ENCODE data around the gene SDCCAG8. TPM values are rescaled to one million over a fixed set of nuclear protein-coding genes. Genes with fewer than 3 reads are reported as not detected.

The SDCCAG8 gene
- polyA plus RNA-seq, 3 donors = 33.2 to 34.4 (median 33.4) TPM

DNA sequence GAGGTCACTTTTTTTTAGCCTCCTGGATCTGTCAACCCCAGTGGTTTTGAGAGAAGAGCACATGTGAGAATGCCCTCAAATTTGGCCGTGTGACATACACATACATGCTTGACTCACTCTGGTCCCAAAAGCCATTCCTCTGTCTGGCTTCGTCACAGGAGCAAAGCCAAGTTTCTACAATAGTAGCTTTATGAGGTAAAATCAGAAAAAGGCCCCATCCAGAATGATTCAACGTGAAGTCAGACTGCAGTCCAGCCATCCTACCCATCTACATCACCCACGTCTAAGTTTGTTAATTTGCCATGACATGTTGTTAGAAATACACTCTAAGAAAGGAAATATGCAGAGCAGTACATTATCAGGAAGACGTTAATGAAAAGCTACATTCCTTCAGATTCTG is 245.2 kb downstream of the SDCCAG8 start:
- no peak overlapping the region for H2AFZ ChIP-seq (ENCODE audit: insufficient read depth, low read depth, low read length, poor library complexity, severe bottlenecking)
- H3K36me3 Mint-ChIP-seq = peaks cover 39 to 51% of the 10 kb centered on the region in 2 donors
- no peak for DNase-seq
- no peak overlapping the region for H3K4me2 ChIP-seq (replicated peaks; ENCODE audit: extremely low read depth, low read length, poor library complexity, severe bottlenecking)
- TF ChIP-seq, protein P1, sequence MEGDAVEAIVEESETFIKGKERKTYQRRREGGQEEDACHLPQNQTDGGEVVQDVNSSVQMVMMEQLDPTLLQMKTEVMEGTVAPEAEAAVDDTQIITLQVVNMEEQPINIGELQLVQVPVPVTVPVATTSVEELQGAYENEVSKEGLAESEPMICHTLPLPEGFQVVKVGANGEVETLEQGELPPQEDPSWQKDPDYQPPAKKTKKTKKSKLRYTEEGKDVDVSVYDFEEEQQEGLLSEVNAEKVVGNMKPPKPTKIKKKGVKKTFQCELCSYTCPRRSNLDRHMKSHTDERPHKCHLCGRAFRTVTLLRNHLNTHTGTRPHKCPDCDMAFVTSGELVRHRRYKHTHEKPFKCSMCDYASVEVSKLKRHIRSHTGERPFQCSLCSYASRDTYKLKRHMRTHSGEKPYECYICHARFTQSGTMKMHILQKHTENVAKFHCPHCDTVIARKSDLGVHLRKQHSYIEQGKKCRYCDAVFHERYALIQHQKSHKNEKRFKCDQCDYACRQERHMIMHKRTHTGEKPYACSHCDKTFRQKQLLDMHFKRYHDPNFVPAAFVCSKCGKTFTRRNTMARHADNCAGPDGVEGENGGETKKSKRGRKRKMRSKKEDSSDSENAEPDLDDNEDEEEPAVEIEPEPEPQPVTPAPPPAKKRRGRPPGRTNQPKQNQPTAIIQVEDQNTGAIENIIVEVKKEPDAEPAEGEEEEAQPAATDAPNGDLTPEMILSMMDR (IDR thresholded peaks at IDR 0.05) = no peak
- no peaks in the 10 kb centered on the region for H3K79me2 ChIP-seq (ENCODE audit: insufficient read depth, low read length)
- H4K20me1 ChIP-seq (ENCODE audit: insufficient read depth, low read length) = no peaks in the 10 kb centered on the region
- H3K36me3 ChIP-seq (replicated peaks in 1 of 2; ENCODE audit: control insufficient read depth in 1 of 2, insufficient read depth in 2 of 2, low read length in 2 of 2) = peaks cover 0 to 16% of the 10 kb centered on the region in 2 donors
- H3K4me3 Mint-ChIP-seq = no peak overlapping the region
- intact Hi-C loops (cut with micrococcal nuclease) = no loop called here
- H3K9me3 ChIP-seq (replicated peaks in 1 of 2; ENCODE audit: control insufficient read depth in 1 of 2, insufficient read depth in 1 of 2, low read length in 2 of 2) = no peaks in the 10 kb centered on the region
- peak overlapping the region in 1 of 7 donors; percentile 1 for H3K27ac Mint-ChIP-seq
- no peak overlapping the region for H3K9ac ChIP-seq (ENCODE audit: insufficient read depth, low read length, poor library complexity, severe bottlenecking)
- no peak overlapping the region for H3K27ac ChIP-seq (ENCODE audit: low read depth in 1 of 2, low read length in 2 of 2)
- no peaks in the 10 kb centered on the region for H3K27me3 Mint-ChIP-seq (ENCODE audit: low read depth in 3 of 3)
- H3K4me1 ChIP-seq (ENCODE audit: control insufficient read depth in 1 of 2, insufficient read depth in 2 of 2, low read length in 2 of 2) = peaks cover 12 to 13% of the 10 kb centered on the region in 2 donors
- H3K4me1 Mint-ChIP-seq = peaks cover 10% of the 10 kb centered on the region
- WGBS (ENCODE audit: insufficient coverage) = 100% methylated on average over 1 of the region's 5 CpGs
- H3K27me3 ChIP-seq (ENCODE audit: control insufficient read depth in 2 of 2, insufficient read depth in 2 of 2, low read length in 2 of 2) = no peaks in the 10 kb centered on the region
- H3K4me3 ChIP-seq (replicated peaks in 1 of 3; ENCODE audit: low read depth in 2 of 3, low read length in 3 of 3) = no peak overlapping the region
- peaks cover 0 to 1% (median 0%) of the 10 kb centered on the region in 7 donors for H3K9me3 Mint-ChIP-seq

DNA sequence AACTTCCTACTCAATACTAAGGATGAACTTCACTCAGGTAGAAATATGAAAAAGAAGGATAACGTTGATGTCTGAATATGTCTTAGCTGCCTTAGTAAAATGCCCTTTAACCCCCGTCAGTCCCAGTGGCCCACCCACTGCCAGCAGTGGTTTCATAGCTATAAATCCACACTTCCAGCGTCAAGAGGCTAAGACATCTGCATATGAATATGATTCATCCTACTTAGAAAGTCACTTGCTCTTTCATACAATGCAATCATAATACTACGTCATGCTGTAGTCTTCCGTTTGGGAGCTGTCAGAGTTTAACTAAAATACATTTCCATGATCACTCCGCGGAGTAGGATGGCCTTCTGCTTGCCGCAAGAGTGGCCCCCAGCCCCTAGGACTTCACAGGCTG is 247.3 kb downstream of the SDCCAG8 start:
- no peak overlapping the region for H3K4me3 Mint-ChIP-seq
- no peaks in the 10 kb centered on the region for H3K27me3 Mint-ChIP-seq (ENCODE audit: low read depth in 3 of 3)
- H3K36me3 ChIP-seq (replicated peaks in 1 of 2; ENCODE audit: control insufficient read depth in 1 of 2, insufficient read depth in 2 of 2, low read length in 2 of 2) = peaks cover 0 to 16% of the 10 kb centered on the region in 2 donors
- no peaks in the 10 kb centered on the region for H3K9me3 ChIP-seq (replicated peaks in 1 of 2; ENCODE audit: control insufficient read depth in 1 of 2, insufficient read depth in 1 of 2, low read length in 2 of 2)
- H4K20me1 ChIP-seq (ENCODE audit: insufficient read depth, low read length) = no peaks in the 10 kb centered on the region
- 98% methylated on average over 6 of the region's 8 CpGs for WGBS (ENCODE audit: insufficient coverage)
- H3K27me3 ChIP-seq (ENCODE audit: control insufficient read depth in 2 of 2, insufficient read depth in 2 of 2, low read length in 2 of 2) = no peaks in the 10 kb centered on the region
- H3K36me3 Mint-ChIP-seq = peaks cover 36 to 41% of the 10 kb centered on the region in 2 donors
- intact Hi-C loops (cut with micrococcal nuclease) = no loop called here
- DNase-seq = no peak
- no peaks in the 10 kb centered on the region for H3K9me3 Mint-ChIP-seq
- H3K9ac ChIP-seq (ENCODE audit: insufficient read depth, low read length, poor library complexity, severe bottlenecking) = no peak overlapping the region
- H3K4me2 ChIP-seq (replicated peaks; ENCODE audit: extremely low read depth, low read length, poor library complexity, severe bottlenecking) = no peak overlapping the region
- no peak overlapping the region for H3K27ac ChIP-seq (ENCODE audit: low read depth in 1 of 2, low read length in 2 of 2)
- H3K4me3 ChIP-seq (replicated peaks in 1 of 3; ENCODE audit: low read depth in 2 of 3, low read length in 3 of 3) = no peak overlapping the region
- H3K4me1 ChIP-seq (ENCODE audit: control insufficient read depth in 1 of 2, insufficient read depth in 2 of 2, low read length in 2 of 2) = peaks cover 3 to 9% of the 10 kb centered on the region in 2 donors
- no peak overlapping the region for H2AFZ ChIP-seq (ENCODE audit: insufficient read depth, low read depth, low read length, poor library complexity, severe bottlenecking)
- peaks cover 11% of the 10 kb centered on the region for H3K4me1 Mint-ChIP-seq
- TF ChIP-seq, protein P1 (IDR thresholded peaks at IDR 0.05) = no peak
- H3K79me2 ChIP-seq (ENCODE audit: insufficient read depth, low read length) = no peaks in the 10 kb centered on the region
- no peak overlapping the region for H3K27ac Mint-ChIP-seq

Measured in CD14-positive monocyte (primary cell).